Osteoblast (primary cell): ENCODE results near the gene AMOTL1. TPM values are rescaled to one million over a fixed set of nuclear protein-coding genes. Genes with fewer than 3 reads are reported as not detected.

ENCODE experiments used
- DNase-seq: peaks from one replicate; pipeline ENCODE4 v3.0.0; 2011; ENCODE audit warnings: low spot score, mixed read lengths; ENCODE audit not compliant: insufficient read length; ENCODE audit errors: missing footprints
- H2AFZ ChIP-seq: 2 replicates; pipeline ENCODE4 v1.6.0; 2011; ENCODE audit warnings: mild to moderate bottlenecking, low read length
- H3K27ac ChIP-seq: 2 replicates; pipeline ENCODE4 v1.5.1; 2011; ENCODE audit warnings: mild to moderate bottlenecking, low read depth, low read length, moderate library complexity
- H3K27me3 ChIP-seq: 2 replicates; pipeline ENCODE4 v1.6.0; 2012; ENCODE audit warnings: mild to moderate bottlenecking, control low read depth, inconsistent platforms, low read length, moderate library complexity; ENCODE audit not compliant: insufficient read depth
- H3K36me3 ChIP-seq: 2 replicates; pipeline ENCODE4 v1.5.1; 2011; ENCODE audit warnings: mild to moderate bottlenecking, low read length, control low read depth, moderate library complexity; ENCODE audit not compliant: insufficient read depth
- H3K4me1 ChIP-seq: 2 replicates; pipeline ENCODE4 v1.5.1; 2011; ENCODE audit warnings: mild to moderate bottlenecking, low read length, control low read depth, moderate library complexity; ENCODE audit not compliant: insufficient read depth
- H3K4me2 ChIP-seq: 2 replicates; pipeline ENCODE4 v1.6.0; 2011; ENCODE audit warnings: mild to moderate bottlenecking, low read length; ENCODE audit not compliant: insufficient read depth
- H3K4me3 ChIP-seq: fragments of 200-600 bp; sonication (generic); 3 replicates; pipeline ENCODE4 v1.5.1; 2012; ENCODE audit warnings: mild to moderate bottlenecking, low read length, inconsistent platforms; ENCODE audit not compliant: insufficient read depth
- H3K79me2 ChIP-seq: 2 replicates; pipeline ENCODE4 v1.6.0; 2012; ENCODE audit warnings: mild to moderate bottlenecking, low read length, control low read depth, inconsistent platforms; ENCODE audit not compliant: insufficient read depth
- H3K9me3 ChIP-seq: 2 replicates; pipeline ENCODE4 v1.5.1; 2011; ENCODE audit warnings: low read depth, low read length, control low read depth
- H4K20me1 ChIP-seq: 2 replicates; pipeline ENCODE4 v1.6.0; 2012; ENCODE audit warnings: mild to moderate bottlenecking, low read length, control low read depth; ENCODE audit not compliant: insufficient read depth
- total RNA-seq: library from RNA; depleted of rRNA; stranded (reverse); fragments of >200 nt; gene quantifications from 2 replicates; pipeline ENCODE4 v1.2.3, GENCODE V29; 2012
- TF ChIP-seq, protein P1 (sequence below): IDR thresholded peaks from 2 replicates; pipeline ENCODE4 v1.5.1; 2011; ENCODE audit warnings: mild to moderate bottlenecking, low read depth, low read length, moderate library complexity; ENCODE audit errors: extremely low read depth

Gene AMOTL1
- total RNA-seq, 1 donor: 53.6 TPM

DNA sequence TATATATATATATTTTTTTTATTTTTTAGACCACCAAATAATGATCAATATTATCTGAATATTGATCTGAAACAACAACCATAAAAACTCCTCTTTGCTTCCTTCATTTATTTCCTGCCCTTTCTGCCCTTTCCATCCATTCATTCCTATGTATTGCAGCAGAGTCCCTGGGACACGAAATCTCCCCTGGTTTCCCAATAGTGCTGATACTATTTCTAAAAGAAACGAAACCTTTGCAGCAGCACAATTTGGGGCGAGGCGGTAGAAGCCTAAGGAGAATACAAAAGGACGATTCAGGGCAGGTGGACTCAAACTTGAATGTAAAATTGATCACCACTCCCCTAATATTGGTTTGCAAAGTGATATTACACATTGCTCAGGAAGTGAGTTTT, 16.9 kb upstream of the AMOTL1 start:
- Histone ChIP-seq H3K9me3 (no peaks in the 10 kb centered on the region), H3K4me1 (peaks cover 33% of the 10 kb centered on the region), H2AFZ (no peak overlapping the region), H4K20me1 (no peaks in the 10 kb centered on the region), H3K4me2 (peak overlapping the region; percentile 41), H3K27ac (no peak overlapping the region), H3K36me3 (no peaks in the 10 kb centered on the region), H3K27me3 (no peaks in the 10 kb centered on the region), H3K79me2 (no peaks in the 10 kb centered on the region), H3K4me3 (no peak overlapping the region)
- DNase-seq: no peak
- TF ChIP-seq, protein P1, sequence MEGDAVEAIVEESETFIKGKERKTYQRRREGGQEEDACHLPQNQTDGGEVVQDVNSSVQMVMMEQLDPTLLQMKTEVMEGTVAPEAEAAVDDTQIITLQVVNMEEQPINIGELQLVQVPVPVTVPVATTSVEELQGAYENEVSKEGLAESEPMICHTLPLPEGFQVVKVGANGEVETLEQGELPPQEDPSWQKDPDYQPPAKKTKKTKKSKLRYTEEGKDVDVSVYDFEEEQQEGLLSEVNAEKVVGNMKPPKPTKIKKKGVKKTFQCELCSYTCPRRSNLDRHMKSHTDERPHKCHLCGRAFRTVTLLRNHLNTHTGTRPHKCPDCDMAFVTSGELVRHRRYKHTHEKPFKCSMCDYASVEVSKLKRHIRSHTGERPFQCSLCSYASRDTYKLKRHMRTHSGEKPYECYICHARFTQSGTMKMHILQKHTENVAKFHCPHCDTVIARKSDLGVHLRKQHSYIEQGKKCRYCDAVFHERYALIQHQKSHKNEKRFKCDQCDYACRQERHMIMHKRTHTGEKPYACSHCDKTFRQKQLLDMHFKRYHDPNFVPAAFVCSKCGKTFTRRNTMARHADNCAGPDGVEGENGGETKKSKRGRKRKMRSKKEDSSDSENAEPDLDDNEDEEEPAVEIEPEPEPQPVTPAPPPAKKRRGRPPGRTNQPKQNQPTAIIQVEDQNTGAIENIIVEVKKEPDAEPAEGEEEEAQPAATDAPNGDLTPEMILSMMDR: no peak

DNA sequence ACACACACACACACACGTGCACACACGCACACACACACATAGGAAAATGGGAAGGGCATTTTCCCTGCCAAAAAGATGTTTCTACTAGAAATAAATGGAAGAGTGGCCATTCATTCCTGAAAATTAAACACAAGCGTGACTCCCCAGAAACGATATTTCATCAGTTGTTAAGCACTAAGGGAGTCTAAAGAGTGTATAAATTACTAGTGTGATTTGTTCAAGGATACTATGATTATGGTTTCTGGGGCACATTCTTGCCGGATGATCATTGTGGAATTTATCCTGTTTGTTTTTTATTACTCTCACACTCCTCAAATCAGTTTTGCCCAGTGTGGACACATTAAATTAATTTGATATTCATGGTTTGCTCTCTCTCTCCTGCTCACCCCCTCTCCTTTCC, 16.4 kb upstream of the AMOTL1 start:
- Histone ChIP-seq H3K4me3 (no peak overlapping the region), H3K4me1 (peaks cover 30% of the 10 kb centered on the region), H3K27ac (no peak overlapping the region), H3K9me3 (no peaks in the 10 kb centered on the region), H3K4me2 (peak overlapping the region; percentile 41), H3K27me3 (no peaks in the 10 kb centered on the region), H3K36me3 (no peaks in the 10 kb centered on the region), H2AFZ (peak overlapping the region; percentile 60), H4K20me1 (no peaks in the 10 kb centered on the region), H3K79me2 (no peaks in the 10 kb centered on the region)
- TF ChIP-seq, protein P1: no peak
- no peak for DNase-seq

DNA sequence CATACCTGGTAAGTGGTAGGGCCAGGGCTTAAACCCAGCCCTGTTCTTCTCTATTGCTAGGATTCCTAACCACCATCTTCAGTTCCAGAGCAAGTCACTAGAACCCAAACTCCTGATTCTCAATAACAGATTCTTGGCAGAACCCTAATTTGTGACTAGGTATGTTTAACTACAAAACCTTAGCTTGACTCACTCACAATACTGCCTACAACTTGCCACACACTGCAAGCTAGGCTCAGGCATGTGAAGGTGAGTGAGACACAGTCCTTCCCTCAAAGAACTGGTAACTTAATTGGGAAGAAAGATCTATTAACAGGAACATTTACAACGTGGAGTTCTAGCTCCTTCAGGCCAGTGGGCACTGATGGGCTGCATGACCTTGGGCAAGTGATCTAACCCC, 14.5 kb upstream of the AMOTL1 start:
- Histone ChIP-seq H3K79me2 (no peaks in the 10 kb centered on the region), H3K4me1 (peaks cover 17% of the 10 kb centered on the region)
- TF ChIP-seq, protein P1: no peak

DNA sequence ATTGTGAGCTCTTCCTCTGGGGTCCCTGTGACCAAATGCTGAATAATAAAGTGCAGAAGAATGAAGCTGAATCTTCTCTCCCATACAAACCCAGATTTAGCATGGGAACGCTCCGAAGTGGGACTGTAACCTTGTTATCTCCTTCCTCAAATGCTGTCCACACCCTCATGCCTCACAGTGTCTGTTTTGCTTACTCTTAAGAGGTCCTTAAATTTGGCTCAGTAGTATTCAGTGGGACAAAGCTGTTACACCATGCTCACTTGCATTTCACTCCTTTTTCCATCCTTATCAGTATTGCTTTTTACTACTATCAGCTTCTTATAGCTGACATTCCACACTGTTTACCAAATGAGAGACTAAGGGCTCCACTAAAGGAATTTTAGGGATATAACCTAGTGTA, 13.8 kb upstream of the AMOTL1 start:
- Histone ChIP-seq H3K27me3 (no peaks in the 10 kb centered on the region), H3K4me2 (no peak overlapping the region), H2AFZ (no peak overlapping the region), H3K79me2 (no peaks in the 10 kb centered on the region), H3K4me1 (peaks cover 17% of the 10 kb centered on the region), H4K20me1 (no peaks in the 10 kb centered on the region), H3K36me3 (no peaks in the 10 kb centered on the region), H3K27ac (no peak overlapping the region), H3K9me3 (no peaks in the 10 kb centered on the region), H3K4me3 (no peak overlapping the region)
- no peak for DNase-seq
- TF ChIP-seq, protein P1: no peak

More for the DNA sequence above, 14.5 kb upstream of the AMOTL1 start:
- Histone ChIP-seq H4K20me1 (no peaks in the 10 kb centered on the region), H2AFZ (no peak overlapping the region), H3K4me2 (no peak overlapping the region), H3K27ac (no peak overlapping the region), H3K9me3 (no peaks in the 10 kb centered on the region), H3K4me3 (no peak overlapping the region), H3K36me3 (no peaks in the 10 kb centered on the region), H3K27me3 (no peaks in the 10 kb centered on the region)
- no peak for DNase-seq
